Spleen (tissue), 7 donors: Measurements from ENCODE around the gene AIG1.

Experiments used
- POLR2A ChIP-seq, 3 donors: fragments of 450-650 bp; IDR thresholded peaks; one replicate each; pipeline ENCODE4 v1.5.1; 2017; ENCODE audit warnings: antibody characterized with exemption in 3 of 3, mild to moderate bottlenecking in 1 of 3
- POLR2AphosphoS5 ChIP-seq, 3 donors: sonication (generic); formaldehyde crosslinking; IDR thresholded peaks; one replicate each; pipeline ENCODE4 v1.5.1; 2017; ENCODE audit warnings: antibody characterized with exemption in 3 of 3
- TF ChIP-seq, protein P1 (sequence below), 11 experiments: fragments of 200-600 bp in 7 of 11; fragments of 450-650 bp in 4 of 11; sonication (generic) in 4 of 11; IDR thresholded peaks in 8 of 11; conservative IDR thresholded peaks in 3 of 11; 1 replicate in 7 of 11; 2 replicates in 4 of 11; pipeline versions ENCODE4 v1.4.0 to v1.8.0; 2016 to 2021; ENCODE audit warnings: antibody characterized with exemption in 11 of 11, inconsistent platforms in 4 of 11, mild to moderate bottlenecking in 1 of 11
- donor health status: DM: no; HTN: no; CAD: no; lungs with moderate emphysema.
- donor health status: DM: no; HTN: no; CAD: no.
- donor health status: DM: no; HTN: no; CAD: no.

DNA sequence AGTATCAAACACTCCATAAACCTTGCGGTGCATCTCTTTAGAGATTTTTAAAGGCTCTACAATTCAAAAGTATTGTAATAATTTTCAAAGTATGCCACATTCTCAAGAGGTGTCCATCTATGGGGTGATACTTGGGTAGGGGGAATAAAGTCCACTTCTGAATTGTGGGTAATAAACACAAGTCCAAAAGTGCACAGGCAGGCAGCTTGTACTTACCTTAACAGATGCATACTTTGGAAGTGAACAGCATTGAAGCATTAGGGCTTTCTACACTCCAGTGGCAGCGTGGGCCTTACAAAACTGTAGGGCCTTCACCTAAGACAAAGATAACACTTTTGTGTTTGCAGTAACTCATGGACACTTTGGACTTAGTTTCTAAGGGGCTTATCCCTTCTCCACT lies 58.6 kb downstream of the AIG1 start:
- TF ChIP-seq, protein P1, sequence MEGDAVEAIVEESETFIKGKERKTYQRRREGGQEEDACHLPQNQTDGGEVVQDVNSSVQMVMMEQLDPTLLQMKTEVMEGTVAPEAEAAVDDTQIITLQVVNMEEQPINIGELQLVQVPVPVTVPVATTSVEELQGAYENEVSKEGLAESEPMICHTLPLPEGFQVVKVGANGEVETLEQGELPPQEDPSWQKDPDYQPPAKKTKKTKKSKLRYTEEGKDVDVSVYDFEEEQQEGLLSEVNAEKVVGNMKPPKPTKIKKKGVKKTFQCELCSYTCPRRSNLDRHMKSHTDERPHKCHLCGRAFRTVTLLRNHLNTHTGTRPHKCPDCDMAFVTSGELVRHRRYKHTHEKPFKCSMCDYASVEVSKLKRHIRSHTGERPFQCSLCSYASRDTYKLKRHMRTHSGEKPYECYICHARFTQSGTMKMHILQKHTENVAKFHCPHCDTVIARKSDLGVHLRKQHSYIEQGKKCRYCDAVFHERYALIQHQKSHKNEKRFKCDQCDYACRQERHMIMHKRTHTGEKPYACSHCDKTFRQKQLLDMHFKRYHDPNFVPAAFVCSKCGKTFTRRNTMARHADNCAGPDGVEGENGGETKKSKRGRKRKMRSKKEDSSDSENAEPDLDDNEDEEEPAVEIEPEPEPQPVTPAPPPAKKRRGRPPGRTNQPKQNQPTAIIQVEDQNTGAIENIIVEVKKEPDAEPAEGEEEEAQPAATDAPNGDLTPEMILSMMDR (IDR thresholded peaks at IDR 0.05 in 8 of 11, conservative IDR thresholded peaks at IDR 0.05 in 3 of 11), result no peak
- TF ChIP-seq POLR2A (IDR thresholded peaks at IDR 0.05), result no peak
- no peak for TF ChIP-seq POLR2AphosphoS5 (IDR thresholded peaks at IDR 0.05)
